IMR-90 (cell line): ENCODE results near the gene TM4SF4. TPM values are rescaled to one million over a fixed set of nuclear protein-coding genes. Genes with fewer than 3 reads are reported as not detected.

Source experiments
- ATAC-seq: fragments of 200-7000 bp; cut with Tn5 transposase; 2 replicates; pipeline ENCODE4 v1.9.1; 2020; ENCODE audit warnings: low read depth, mild to moderate bottlenecking, moderate library complexity
- BruUV-seq: library from RNA; stranded (reverse); fragments of 400-500 nt; replicated peaks from 2 replicates; lab custom pipeline; 2021; lab: Mats Ljungman, UMichigan
- CTCF ChIA-PET: fragments of 300-600 bp; formaldehyde crosslinking; extraction: SDS; loops from one replicate; lab custom pipeline; 2021; ENCODE audit warnings: antibody characterized with exemption; lab: Yijun Ruan, JAX
- POLR2A ChIA-PET: fragments of 300-600 bp; sonication (Branson Sonifier 250); formaldehyde crosslinking; loops from one replicate; lab custom pipeline; 2022; ENCODE audit warnings: antibody characterized with exemption; ENCODE audit not compliant: unreplicated experiment; lab: Charles Lee
- DNase-seq: peaks from one replicate; pipeline ENCODE4 v3.0.0; 2013
- H2AFZ ChIP-seq: replicated peaks from 2 replicates; pipeline ENCODE3; 2013; ENCODE audit warnings: low read length, mild to moderate bottlenecking; ENCODE audit not compliant: poor library complexity
- H2AK5ac ChIP-seq: 2 replicates; pipeline ENCODE4 v1.6.1; 2013; ENCODE audit warnings: low read depth, low read length, inconsistent platforms
- H2AK9ac ChIP-seq: replicated peaks from 2 replicates; pipeline ENCODE3; 2013; ENCODE audit warnings: mild to moderate bottlenecking, low read depth, low read length, moderate library complexity; ENCODE audit not compliant: poor library complexity
- H2BK120ac ChIP-seq: 2 replicates; pipeline ENCODE4 v1.6.1; 2013; ENCODE audit warnings: low read depth, low read length, inconsistent platforms
- H2BK15ac ChIP-seq: 3 replicates; pipeline ENCODE4 v1.6.1; 2013; ENCODE audit warnings: low read depth, low read length, inconsistent platforms
- H2BK20ac ChIP-seq: 2 replicates; pipeline ENCODE4 v1.6.1; 2013; ENCODE audit warnings: low read depth, mild to moderate bottlenecking, inconsistent platforms, low read length, moderate library complexity
- H2BK5ac ChIP-seq: 2 replicates; pipeline ENCODE4 v1.6.1; 2013; ENCODE audit warnings: mild to moderate bottlenecking, low read depth, low read length, inconsistent platforms; ENCODE audit not compliant: poor library complexity, severe bottlenecking
- H3K14ac ChIP-seq: replicated peaks from 2 replicates; pipeline ENCODE4 v1.6.1; 2013; ENCODE audit warnings: low read depth, low read length, inconsistent platforms
- H3K18ac ChIP-seq: 2 replicates; pipeline ENCODE4 v1.6.1; 2013; ENCODE audit warnings: low read depth, low read length, control low read depth
- H3K23ac ChIP-seq: 2 replicates; pipeline ENCODE4 v1.6.1; 2013; ENCODE audit warnings: low read depth, low read length, inconsistent platforms
- H3K27ac ChIP-seq: 2 replicates; pipeline ENCODE4 v1.5.1; 2013; ENCODE audit warnings: mild to moderate bottlenecking, control low read depth, low read length; ENCODE audit not compliant: insufficient read depth
- H3K27me3 ChIP-seq: 2 replicates; pipeline ENCODE4 v1.6.1; 2013; ENCODE audit warnings: low read length; ENCODE audit not compliant: control insufficient read depth, insufficient read depth
- H3K36me3 ChIP-seq: 2 replicates; pipeline ENCODE4 v1.6.1; 2013; ENCODE audit warnings: low read length, mixed read lengths; ENCODE audit not compliant: control insufficient read depth, insufficient read depth
- H3K4ac ChIP-seq: 2 replicates; pipeline ENCODE4 v1.6.1; 2013; ENCODE audit warnings: low read depth, low read length, inconsistent platforms
- H3K4me1 ChIP-seq: 2 replicates; pipeline ENCODE4 v1.6.1; 2013; ENCODE audit warnings: low read length, mixed read lengths; ENCODE audit not compliant: control insufficient read depth, insufficient read depth
- H3K4me2 ChIP-seq: 2 replicates; pipeline ENCODE4 v1.6.1; 2013; ENCODE audit warnings: low read depth, mild to moderate bottlenecking, control low read depth, low read length, moderate library complexity
- H3K4me3 ChIP-seq: 2 replicates; pipeline ENCODE4 v1.5.1; 2013; ENCODE audit warnings: low read depth, mild to moderate bottlenecking, control low read depth, low read length, moderate library complexity; ENCODE audit not compliant: insufficient read depth
- H3K56ac ChIP-seq: 2 replicates; pipeline ENCODE4 v1.6.1; 2013; ENCODE audit warnings: low read length, inconsistent platforms; ENCODE audit not compliant: insufficient read depth; ENCODE audit errors: extremely low read depth
- H3K79me1 ChIP-seq, 2 experiments: 2 replicates each; pipeline ENCODE4 v1.6.1; 2013; ENCODE audit warnings: low read length in 2 of 2, inconsistent platforms in 1 of 2, low read depth in 1 of 2
- H3K9ac ChIP-seq: 2 replicates; pipeline ENCODE4 v1.6.1; 2013; ENCODE audit warnings: low read depth, low read length, control low read depth
- H3K9me1 ChIP-seq: 2 replicates; pipeline ENCODE4 v1.6.1; 2013; ENCODE audit warnings: low read length, inconsistent platforms; ENCODE audit not compliant: insufficient read depth
- H3K9me3 ChIP-seq: 2 replicates; pipeline ENCODE4 v1.6.1; 2013; ENCODE audit warnings: low read length; ENCODE audit not compliant: control insufficient read depth, insufficient read depth
- H4K20me1 ChIP-seq: 2 replicates; pipeline ENCODE4 v1.6.1; 2013; ENCODE audit warnings: low read length, inconsistent platforms; ENCODE audit not compliant: insufficient read depth
- H4K5ac ChIP-seq: 2 replicates; pipeline ENCODE4 v1.6.1; 2013; ENCODE audit warnings: mild to moderate bottlenecking, low read depth, low read length, control low read depth
- H4K8ac ChIP-seq, 2 experiments: 2 replicates each; pipeline ENCODE4 v1.6.1; 2013; ENCODE audit warnings: low read depth in 2 of 2, low read length in 2 of 2, control low read depth in 1 of 2, inconsistent platforms in 1 of 2
- H4K91ac ChIP-seq: 2 replicates; pipeline ENCODE4 v1.6.1; 2013; ENCODE audit warnings: low read depth, low read length, inconsistent platforms; ENCODE audit not compliant: insufficient read depth
- CEBPB ChIP-seq: IDR thresholded peaks from 2 replicates; pipeline ENCODE4 v1.6.1; 2012; ENCODE audit warnings: low read depth, low read length, improper control_type of control experiment
- CTCF ChIP-seq: conservative IDR thresholded peaks from 2 replicates; pipeline ENCODE4 v1.5.1; 2012; ENCODE audit warnings: mild to moderate bottlenecking, low read depth, low read length, improper control_type of control experiment
- ELK1 ChIP-seq: fragments of 150-350 bp; IDR thresholded peaks from 2 replicates; pipeline ENCODE4 v1.6.1; 2016; ENCODE audit warnings: low read depth, mild to moderate bottlenecking, low read length, moderate library complexity, borderline replicate concordance
- RAD21 ChIP-seq: IDR thresholded peaks from 2 replicates; pipeline ENCODE4 v1.6.1; 2012; ENCODE audit warnings: low read length, improper control_type of control experiment
- WGBS, 2 experiments: methylation state at CpG; one replicate each; pipeline versions ENCODE4 v1.1.5 to v1.1.7; 2013; ENCODE audit warnings: missing lambda C conversion rate in 2 of 2; ENCODE audit not compliant: insufficient read length in 1 of 2; ENCODE audit errors: extremely low coverage in 2 of 2; 5-methylcytosine and 5-hydroxymethylcytosine counted together
- dilution Hi-C: fragments of 300-500 bp; cut with HindIII; formaldehyde crosslinking; loops from one replicate; pipeline ENCODE4 v1.14.3; 2018; ENCODE audit warnings: low sequenced_read_pairs; ENCODE audit not compliant: unreplicated experiment
- in situ Hi-C: fragments of 300-500 bp; cut with MboI; formaldehyde crosslinking; loops from 3 replicates; pipeline ENCODE4 v1.14.3; 2019; ENCODE audit warnings: low sequenced_read_pairs, inconsistent platforms, mixed read lengths
- intact Hi-C: fragments of 100-400 bp; cut with micrococcal nuclease; formaldehyde crosslinking; loops from 2 replicates; pipeline ENCODE4 v1.10.0; 2022
- polyA plus RNA-seq, 3 experiments: library from polyadenylated mRNA; depleted of rRNA; stranded (reverse); fragments of >200 nt; gene quantifications; 2 replicates each; pipeline ENCODE4 v1.2.3, GENCODE V29; 2012; ENCODE audit warnings: low replicate concordance in 1 of 3
- total RNA-seq: library from RNA; depleted of rRNA; stranded (reverse); fragments of >200 nt; gene quantifications from 2 replicates; pipeline ENCODE4 v1.2.3, GENCODE V29; 2012

The TM4SF4 gene
- total and polyA plus RNA-seq, 2 of the 4 experiments (the other 2 are of a cell fraction): 0.60 to 1.6 TPM

- TF ChIP-seq CTCF (no peak), RAD21 (no peak)
Measured at GRCh38 chr3:149542375-149543312, 68.1 kb downstream of the TM4SF4 start (continued).

DNA sequence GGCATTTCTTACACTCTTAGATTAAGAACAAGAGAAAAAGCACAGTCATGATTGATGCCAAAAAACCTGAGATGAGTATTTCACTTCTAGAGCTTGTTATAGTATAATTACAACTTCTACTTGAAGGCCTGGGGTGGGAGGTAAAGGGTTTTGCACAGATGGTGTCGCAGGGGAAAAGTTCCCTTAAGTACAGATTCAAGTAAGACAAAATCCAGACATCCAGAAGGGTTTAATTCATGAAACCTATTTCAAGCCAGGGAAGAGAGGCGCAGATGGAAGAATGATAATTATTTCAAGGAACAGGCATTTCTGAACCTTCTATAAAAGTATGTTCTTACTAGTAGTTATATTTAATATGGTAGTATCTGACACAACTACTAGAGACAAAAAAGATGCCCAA lies 70.6 kb downstream of the TM4SF4 start:
- Histone ChIP-seq H3K79me1 (peaks cover 35 to 74% of the 10 kb centered on the region in 2 experiments), H2BK120ac (no peak overlapping the region), H3K14ac (no peak overlapping the region), H3K23ac (no peak overlapping the region), H3K4ac (no peak overlapping the region), H2BK5ac (no peak overlapping the region), H3K9me1 (peaks cover 30% of the 10 kb centered on the region), H3K56ac (no peak overlapping the region), H3K9me3 (no peaks in the 10 kb centered on the region), H3K18ac (no peak overlapping the region), H4K5ac (no peak overlapping the region), H4K91ac (no peak overlapping the region), H3K4me1 (peaks cover 29% of the 10 kb centered on the region), H3K27ac (no peak overlapping the region), H2AK9ac (no peak overlapping the region), H2AFZ (no peak overlapping the region), H4K20me1 (peaks cover 16% of the 10 kb centered on the region), H3K4me2 (no peak overlapping the region), H2BK15ac (no peak overlapping the region), H3K4me3 (no peak overlapping the region), H3K9ac (no peak overlapping the region), H3K27me3 (no peaks in the 10 kb centered on the region), H2AK5ac (no peak overlapping the region), H2BK20ac (no peak overlapping the region), H3K36me3 (peaks cover 12% of the 10 kb centered on the region), H4K8ac (no peak overlapping the region)
- ATAC-seq (no peak), DNase-seq (no peak)
- in situ Hi-C loops (no loop called here), intact Hi-C loops (no loop called here), dilution Hi-C loops (no loop called here)
- ChIA-PET POLR2A (no interaction called here), CTCF (interaction anchor here (1.2 kb wide), 1 partner anchor 14 kb away, joined by 4 read pairs; no protein-coding TSS in a partner anchor)
- WGBS, 2 experiments: no CpG with 5 or more reads among the region's 2 CpGs
- TF ChIP-seq CEBPB (no peak), RAD21 (no peak), ELK1 (no peak)
- no TSS peak for BruUV-seq
